NCI-H82 treated with DMSO at 0.1 percent for 48 hours (cell line): Measurements from ENCODE around the gene IMMP2L.

Experiments
- DNase-seq: peaks from one replicate; lab custom pipeline; 2025; ENCODE audit not compliant: unreplicated experiment; lab: John Stamatoyannopoulos, UW

The IMMP2L gene

DNA sequence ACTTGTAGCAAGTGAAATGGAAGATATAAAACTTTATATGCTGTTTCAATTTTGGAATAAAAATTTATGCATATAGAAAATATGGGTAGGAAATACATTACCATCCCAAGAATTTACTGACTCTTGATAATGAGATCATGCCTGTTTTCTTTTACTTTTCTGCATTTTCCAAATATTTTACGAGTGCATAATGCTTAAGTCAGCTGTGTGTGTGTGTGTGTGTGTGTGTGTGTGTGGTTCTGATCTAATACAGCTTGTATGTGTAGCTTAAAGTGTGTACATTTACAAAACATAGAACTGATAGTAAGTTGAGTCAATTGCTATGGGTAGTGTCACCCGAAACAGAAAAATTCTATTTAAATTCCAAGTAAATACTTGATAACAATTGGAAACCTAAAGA is 787.2 kb downstream of the IMMP2L start:
- DNase-seq = no peak

DNA sequence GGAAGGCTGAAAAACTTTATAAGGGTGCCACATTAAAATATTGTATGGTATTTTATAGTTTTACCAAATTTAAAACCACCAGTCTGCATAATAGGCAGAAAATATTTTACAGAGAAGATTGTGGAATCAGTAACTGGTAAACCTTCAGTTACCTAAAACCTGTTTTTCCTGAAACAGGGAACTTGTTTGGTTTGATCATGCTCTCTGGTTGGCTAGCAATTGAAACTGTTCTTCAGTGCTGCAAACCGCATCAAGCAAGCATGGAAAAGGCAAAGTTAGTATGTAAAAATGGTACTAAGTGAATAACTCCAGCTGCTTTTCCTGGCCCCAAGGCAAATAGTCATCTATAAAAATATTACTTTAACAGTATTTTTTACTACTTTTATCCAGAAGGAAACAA is 788.2 kb downstream of the IMMP2L start:
- no peak for DNase-seq

DNA sequence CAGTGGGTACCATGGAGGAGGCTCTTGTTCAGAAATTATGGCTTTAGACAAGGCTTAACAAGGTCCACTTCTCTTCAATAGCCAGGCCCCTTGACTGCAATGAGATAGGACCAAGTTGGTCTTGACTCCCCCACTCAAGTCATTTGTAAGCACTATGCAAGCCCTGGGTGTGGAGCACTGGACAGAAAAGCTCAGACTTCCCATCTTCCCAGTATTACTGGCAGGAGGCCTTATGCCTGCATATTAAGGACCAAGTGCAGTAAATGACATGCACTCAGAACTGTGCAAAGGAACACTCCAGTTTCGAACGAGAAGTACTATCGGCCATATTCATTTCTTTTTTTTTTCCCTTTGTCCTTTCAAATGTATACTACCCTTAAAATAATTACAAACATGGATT is 789.7 kb downstream of the IMMP2L start:
- no peak for DNase-seq

DNA sequence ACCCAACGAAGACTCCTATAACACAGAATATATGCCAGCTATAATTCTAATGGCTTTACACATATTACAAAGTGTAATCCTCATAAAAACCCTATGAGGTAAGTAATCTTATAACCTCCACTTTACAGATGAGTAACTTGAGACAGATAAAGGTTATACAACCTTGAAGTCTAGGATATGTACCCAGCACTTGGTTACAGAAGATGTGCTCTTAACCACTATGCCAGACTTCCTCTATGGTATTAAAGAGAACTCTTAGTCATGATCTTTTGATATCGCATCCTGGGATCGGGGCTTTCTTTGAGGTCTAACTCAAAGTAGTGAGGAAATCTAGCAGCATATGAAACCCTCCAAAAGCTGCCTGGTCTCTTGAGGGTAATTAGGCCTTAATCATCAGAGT is 790.6 kb downstream of the IMMP2L start:
- no peak for DNase-seq

DNA sequence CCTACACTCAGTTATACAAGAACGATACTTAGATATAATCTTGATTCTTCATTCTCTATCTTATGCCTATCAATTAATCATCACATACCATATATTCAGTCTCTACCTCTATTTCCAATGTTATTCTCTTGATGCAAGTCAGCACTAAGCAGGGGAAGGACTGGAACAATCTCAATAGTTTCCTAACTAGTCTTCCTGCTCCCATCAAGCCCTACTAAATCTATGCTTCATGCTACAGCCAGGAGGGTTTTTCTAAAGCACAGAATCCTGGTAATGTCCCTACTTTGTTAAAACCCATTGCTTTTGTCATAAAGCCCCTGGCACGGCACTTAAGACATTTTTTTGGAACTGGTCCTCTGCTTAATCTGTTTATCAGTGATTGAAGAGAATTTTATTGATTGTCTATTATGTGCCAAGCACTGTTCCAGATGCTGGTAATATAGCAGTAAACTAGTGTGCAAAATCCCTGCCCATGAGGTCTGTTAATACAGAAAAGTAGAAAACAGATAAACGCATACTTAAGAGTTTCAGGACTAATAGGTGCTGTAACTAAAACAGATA is 794.7 kb downstream of the IMMP2L start:
- no peak for DNase-seq

DNA sequence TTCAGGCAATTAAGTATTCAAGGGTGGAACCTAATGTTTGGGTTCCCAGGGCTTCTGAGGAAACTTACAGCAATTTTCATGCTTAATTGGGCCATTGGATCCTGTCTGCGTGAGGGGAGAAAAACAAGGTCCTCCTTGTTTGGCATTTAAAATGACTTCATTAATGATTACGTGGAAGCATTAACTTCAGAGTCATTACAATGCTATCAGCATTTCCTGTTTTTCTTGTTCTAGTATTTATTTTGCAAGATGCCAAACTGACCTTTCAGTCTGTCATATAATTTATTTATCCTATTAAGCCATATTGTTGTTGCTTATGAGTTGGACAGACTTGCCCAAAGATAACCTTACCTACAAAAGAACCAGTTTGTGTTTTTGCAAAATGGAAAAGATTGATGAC is 795.4 kb downstream of the IMMP2L start:
- DNase-seq = no peak

DNA sequence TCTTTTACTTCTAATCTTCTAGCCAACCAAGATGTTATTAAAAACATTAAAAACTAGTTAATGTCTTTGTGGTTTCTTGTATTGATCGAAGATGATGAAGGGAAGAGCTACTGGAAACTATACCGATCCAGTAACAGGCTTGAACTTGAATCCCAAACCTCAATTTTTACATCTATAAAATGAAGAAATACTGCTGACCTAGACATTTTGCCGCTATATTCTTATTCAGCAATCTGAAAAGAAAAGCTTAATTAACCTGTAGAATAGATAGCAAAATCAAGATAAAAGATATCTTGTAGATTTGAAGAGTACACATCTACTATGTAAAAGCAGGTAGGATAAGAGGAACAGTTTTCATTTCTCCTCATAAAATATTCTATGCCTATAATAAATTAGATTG is 797.4 kb downstream of the IMMP2L start:
- DNase-seq = no peak

DNA sequence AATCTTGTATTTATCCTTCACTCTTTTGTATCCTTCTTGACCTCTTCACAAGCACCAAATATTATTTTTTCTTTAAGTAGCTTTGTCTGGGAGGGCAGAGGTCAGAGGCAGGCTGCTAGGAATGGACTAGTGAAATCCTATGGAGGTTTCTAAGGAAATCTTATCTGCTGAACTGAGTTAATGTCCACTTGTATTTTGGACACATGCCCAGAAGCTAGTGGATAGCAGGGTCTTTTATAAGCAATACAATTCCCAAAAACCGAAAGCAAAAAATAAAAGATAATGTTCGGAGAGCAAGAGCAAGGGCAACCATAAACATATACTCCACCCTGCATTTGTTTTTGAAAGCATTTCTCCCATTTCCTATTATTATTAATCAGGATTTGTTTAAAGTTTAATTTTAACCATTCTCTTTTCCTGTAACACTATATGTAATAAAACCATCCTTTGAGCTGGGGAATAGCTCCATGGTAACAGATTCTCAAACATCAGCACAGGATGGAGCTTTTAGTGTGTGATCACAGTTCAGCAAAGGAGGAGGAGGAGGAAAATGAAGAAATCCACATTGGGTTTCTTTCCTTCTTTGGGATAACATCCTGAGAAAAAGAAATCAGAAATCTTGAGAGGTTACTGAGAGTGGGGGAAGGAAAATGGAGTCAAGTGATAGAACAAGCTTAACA is 799.6 kb downstream of the IMMP2L start:
- no peak for DNase-seq

DNA sequence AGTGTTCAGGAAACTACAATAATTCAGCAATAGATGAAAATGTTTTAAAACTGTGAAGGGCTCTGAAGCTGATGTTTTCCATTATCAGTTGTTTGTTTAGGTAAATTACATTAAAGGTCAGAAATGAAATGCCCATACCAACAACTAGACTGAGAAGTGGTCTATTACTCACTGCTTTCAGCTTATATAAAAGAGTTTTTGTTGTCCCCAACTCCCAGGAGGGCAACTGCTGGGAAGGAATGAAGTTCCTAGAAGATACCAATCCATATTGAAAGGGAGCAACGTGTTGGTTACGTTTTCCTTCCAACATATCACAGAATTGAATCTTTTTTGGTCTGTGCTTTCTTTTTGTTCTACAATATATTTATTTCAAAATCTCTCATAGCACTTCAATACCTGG is 802.0 kb downstream of the IMMP2L start:
- no peak for DNase-seq

DNA sequence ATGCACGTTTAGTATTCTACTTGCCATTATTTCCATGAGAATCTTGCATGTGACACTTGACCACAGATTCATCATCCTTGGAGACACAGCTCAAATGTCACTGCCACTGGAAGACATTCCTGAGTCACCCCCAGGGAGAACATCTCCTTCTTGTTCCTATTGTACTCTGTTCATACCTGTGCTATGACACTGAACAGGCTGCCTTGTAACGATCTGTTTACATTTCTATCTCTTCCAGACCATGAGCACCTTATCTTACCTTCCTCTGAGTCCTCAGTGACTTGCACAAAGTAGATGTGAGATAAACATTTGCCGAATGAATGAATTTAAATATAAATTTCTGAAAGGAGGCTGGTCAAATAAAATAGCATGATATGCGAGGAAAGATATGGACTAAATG is 803.2 kb downstream of the IMMP2L start:
- DNase-seq = no peak

DNA sequence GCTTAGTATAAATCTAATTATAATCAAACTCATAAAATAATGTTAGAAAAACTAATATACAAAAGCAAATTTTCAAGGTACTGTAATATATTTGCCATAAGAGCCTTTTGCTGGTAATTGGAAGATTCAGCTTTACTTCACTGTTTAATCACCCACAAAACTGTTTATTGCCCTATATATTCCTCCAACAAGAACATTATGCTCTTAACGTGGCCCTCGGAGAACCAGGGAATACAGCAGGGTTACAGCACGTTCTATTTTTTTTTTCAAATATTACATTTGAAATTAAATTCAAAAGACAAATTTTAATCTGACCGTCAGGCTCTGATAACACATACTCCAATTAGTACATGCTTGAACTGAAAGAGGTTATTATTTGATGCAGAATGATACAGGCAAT is 807.6 kb downstream of the IMMP2L start:
- no peak for DNase-seq

DNA sequence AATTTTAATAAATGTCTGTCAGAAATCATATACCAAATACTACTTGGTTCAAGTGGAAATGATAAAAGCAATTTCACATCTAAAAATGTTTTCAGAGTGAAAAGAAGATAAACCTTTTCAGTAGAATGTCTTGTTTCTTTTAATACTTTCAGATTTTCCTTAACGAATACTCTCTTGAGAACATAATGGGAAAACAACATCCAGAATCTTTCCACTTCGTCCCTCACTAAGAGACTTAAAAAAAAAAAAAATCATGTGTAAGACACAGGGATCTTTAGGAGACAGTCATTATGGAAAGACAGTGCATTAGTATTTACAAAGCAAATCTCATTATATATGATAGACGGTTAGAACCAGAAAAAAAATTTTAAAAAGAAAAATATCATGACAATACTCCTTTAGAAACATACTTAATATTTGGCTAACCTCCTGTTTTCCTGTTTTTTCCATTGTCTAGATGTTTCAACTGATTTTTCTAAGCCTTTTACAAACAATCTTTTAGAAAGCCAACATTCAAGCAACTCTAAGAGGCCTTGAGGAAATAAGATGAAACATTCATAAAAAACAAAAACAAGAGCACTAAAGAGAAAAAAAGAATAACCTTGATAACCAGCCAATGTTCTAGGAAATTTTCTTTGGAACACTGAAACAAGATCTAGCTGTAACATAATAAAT is 811.2 kb downstream of the IMMP2L start:
- no peak for DNase-seq

DNA sequence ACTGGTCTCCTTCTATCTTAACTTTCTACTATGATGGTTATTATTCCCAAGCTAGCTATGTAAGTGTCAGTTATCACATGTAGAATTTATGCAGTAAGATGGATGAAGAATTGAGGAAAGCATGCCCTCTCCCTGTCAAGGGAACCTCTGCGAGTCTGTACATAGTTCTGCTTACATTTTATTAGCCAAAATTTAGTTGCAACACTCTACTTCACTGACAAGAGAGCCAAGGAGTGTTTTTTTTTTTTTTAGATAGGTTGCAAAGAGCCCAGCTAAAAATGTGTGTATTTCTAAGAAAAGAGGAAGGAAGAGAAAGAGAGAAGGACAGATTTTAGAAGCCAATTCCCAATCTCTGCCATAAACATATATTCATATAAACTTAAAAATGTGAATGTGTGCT is 829.1 kb downstream of the IMMP2L start:
- no peak for DNase-seq

DNA sequence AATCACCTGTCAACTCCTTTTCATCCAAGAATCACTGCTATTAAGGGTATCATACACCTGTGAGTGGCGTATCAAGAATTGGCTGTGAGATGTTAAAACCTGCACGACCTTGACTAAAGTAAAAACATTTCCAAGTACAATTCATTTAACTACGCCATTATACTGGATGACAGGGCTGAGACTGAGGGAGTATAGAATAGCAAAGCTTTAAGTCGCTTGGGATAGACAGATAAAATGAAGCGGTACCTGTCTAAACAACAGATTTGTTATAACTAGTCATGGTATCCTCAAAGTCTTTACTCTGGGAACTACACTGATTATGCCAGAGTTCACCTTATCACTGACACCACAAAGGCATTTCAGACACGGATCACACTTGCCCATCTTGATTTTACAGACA is 837.5 kb downstream of the IMMP2L start:
- DNase-seq = no peak

DNA sequence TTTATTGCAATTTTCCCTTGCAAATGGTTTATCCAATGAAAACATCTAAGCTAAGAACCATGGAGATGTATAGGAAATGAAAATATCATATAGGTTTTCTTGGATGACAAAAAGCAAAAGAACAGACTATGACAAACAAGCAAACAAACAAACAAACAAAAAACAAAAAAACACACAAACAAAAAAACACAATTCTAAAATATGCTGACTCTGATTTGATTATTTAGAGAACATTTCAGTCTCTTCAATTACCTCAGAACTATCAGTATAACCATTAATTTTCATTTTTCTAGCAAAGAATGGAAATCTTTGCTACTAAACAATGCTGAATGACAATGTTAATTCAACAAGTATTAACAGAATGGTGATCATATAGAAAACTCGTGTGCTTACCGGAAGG is 840.9 kb downstream of the IMMP2L start:
- no peak for DNase-seq

DNA sequence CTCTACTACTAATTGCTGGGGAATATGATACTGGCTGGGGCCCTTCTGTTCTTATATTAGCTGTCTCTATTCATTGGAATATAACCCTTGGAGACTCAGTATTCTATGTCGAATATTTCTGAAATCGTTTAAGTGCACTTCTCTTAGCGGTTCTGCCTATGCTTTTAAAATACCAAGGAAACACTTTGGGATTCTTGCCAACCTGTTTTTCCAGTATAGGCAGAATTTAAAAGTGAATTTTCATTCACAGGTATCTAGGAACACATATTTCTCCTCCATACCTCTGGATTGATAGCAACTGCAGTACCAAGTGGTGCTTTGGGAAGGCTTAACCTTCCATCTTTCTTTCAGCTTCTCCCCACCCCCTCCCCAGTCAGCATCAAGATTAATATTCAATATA is 841.7 kb downstream of the IMMP2L start:
- DNase-seq = no peak

DNA sequence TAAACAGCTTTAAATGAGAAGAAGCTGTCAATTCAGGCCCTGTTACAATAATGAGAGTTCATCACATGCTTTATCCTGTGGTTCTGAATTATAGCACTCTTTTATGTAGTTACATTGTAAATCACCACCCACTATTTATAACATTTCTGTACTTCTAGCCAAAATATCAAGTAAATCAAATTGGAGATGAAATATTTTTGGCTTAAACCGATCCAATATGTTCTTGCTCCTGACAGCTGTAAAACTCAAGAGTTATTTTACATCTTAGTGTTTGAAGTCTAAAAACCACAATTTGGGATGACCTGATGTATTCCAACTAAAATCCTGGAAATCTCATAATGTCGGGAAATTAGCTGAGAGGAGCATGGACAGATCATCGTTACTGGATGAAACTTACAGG is 842.6 kb downstream of the IMMP2L start:
- DNase-seq = no peak

DNA sequence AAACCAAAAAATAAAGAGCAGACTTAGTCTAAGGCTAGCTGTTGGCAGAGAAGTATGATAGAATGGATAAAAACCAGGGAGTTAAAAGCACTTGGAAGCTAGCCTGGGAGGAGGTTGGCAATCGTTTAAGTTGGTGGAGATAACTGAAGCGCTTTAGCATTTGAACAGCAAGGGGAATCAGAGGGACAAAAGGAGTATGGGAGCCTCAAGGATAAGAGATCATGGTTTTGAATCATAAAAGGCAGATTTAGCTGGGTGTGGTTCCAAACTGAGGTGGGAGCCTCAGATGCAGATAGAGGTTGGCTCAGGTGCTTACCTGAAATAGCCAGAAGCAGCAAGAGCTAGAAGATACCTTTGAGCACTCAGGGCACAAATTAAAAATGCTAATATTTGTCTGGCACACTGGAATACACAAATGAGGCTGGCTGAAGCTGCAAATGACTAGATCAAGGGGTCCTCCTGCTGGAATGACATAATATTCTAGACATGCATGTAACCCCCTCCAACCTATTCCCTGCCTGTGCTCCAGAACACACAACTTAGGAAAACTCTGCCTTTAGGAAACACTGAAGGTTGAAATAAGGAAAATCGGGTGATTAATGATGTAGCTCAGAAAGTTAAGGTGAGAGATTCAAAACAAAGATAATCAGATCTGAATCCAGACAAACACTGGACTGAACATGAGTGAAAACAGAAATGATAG is 843.6 kb downstream of the IMMP2L start:
- no peak for DNase-seq

DNA sequence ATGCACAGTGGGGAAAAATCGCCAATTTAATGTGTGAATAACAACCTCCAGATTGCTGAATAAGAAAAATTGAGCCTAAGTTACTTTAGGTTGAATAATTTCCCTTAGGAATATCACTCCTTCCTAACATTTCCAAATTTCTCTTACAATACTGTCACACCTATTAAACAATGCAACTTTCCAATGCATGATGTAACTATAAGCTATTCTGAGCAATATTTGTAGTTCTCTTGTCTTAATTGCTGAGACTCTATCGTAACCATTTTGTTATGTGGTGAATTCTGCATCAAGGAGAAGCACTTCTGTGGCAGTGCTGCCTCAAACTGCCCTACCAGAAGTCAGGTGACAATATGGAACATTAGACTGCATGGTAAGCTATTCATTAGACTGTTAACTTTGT is 858.1 kb downstream of the IMMP2L start:
- DNase-seq = no peak

DNA sequence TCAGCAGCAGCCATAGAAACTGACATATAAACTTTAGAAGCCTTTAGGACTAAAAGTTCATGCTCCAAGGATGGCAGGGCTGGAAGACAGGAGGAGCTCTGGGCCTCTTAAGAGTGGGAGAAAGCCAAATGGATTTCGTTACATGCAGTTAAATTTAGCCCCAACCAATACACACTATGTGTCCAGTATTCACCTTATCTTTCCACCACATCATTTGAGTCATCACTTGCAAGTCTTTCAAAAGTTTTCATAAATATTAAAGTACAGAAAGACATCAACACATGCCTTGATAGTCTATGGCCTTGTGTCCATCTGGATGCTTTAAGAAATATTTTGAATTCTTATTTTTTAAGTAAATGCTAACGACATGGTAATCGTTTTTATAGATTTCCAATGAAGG is 863.7 kb downstream of the IMMP2L start:
- no peak for DNase-seq

DNA sequence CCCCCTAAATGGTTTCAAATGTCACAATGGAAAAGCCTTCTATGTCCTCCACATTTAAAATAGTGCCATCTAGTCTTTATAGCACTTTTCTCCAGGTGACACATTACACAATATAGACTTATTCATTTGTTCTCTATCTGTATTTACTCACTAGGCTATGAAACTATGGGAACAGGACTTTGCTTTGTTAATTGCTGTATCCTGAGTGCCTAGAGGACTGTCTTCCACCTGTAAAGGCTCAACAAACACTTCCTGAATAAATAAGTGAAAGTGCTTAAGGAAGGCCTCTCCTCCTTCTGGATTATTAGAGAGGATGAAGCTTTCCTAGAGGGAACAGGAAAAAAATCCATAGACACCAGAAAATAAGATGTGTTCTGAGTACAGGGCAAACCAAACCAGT is 868.9 kb downstream of the IMMP2L start:
- no peak for DNase-seq

DNA sequence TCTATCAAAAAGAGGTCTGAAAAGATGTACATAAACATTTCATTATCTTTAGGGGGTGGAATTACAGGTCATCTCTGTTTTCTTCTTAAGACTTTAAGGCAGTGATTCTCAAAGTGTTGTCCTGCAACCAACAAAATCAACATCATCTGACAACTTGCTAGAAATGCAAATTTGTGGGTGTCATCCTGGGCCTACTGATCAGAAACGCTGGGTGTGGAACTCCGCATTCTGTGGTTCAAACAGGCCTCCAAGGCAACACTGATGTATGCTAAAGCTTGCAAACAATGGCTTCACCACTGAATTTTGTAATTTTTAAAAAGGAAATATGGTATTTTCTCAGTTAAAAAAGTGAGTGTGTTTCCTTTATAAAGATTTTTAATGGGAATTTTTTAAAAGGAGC is 873.4 kb downstream of the IMMP2L start:
- no peak for DNase-seq
